ENCODE data around the gene ZNF556. TPM values are rescaled to one million over a fixed set of nuclear protein-coding genes. Genes with fewer than 3 reads are reported as not detected.

ZNF556 gene
- total RNA-seq, 4 donors from 2014 or later: 0.27 to 0.47 (median 0.27) TPM; not detected in 1

- H3K9me3 ChIP-seq: no peaks in the 10 kb centered on the region
- no peak overlapping the region for H3K4me3 ChIP-seq
- no peak for TF ChIP-seq CTCF (IDR thresholded peaks at IDR 0.05)
- TF ChIP-seq EP300 (IDR thresholded peaks at IDR 0.05): no peak
- no peak for TF ChIP-seq POLR2AphosphoS5 (IDR thresholded peaks at IDR 0.05)
- TF ChIP-seq POLR2A (IDR thresholded peaks at IDR 0.05): no peak
- 77 to 90% methylated on average over 5 to 6 of the region's 11 CpGs for whole genome bisulfite sequencing, 2 donors (ENCODE audit: low coverage in 1 of 2)
- H3K27me3 ChIP-seq: no peaks in the 10 kb centered on the region
- ATAC-seq: no peak
- no peak overlapping the region for H3K27ac ChIP-seq
- no peaks in the 10 kb centered on the region for H3K36me3 ChIP-seq
- H3K4me1 ChIP-seq: peaks cover 0 to 15% (median 7%) of the 10 kb centered on the region in 3 donors
Observed at GRCh38 chr19:2905918-2906519, 38.9 kb downstream of the ZNF556 start.

GRCh38 chr19:2906631-2907195 is 39.6 kb downstream of the ZNF556 start:
- no peaks in the 10 kb centered on the region for H3K9me3 ChIP-seq
- H3K4me3 ChIP-seq: no peak overlapping the region
- no peak for ATAC-seq
- peaks cover 0 to 9% (median 1%) of the 10 kb centered on the region in 3 donors for H3K4me1 ChIP-seq
- WGBS, 2 donors (ENCODE audit: low coverage in 1 of 2): 76 to 94% methylated on average over 4 to 5 of the region's 20 CpGs
- TF ChIP-seq POLR2A (IDR thresholded peaks at IDR 0.05) (no peak), POLR2AphosphoS5 (IDR thresholded peaks at IDR 0.05) (no peak), CTCF (IDR thresholded peaks at IDR 0.05) (no peak), EP300 (IDR thresholded peaks at IDR 0.05) (no peak)
- H3K27ac ChIP-seq: no peak overlapping the region
- no peaks in the 10 kb centered on the region for H3K36me3 ChIP-seq
- H3K27me3 ChIP-seq: no peaks in the 10 kb centered on the region

GRCh38 chr19:2912306-2912705 is 45.2 kb downstream of the ZNF556 start:
- Histone ChIP-seq H3K27me3 (no peaks in the 10 kb centered on the region), H3K36me3 (peaks cover 5 to 29% of the 10 kb centered on the region in 2 donors), H3K4me1 (no peaks in the 10 kb centered on the region), H3K9me3 (peaks cover 0 to 1% (median 0%) of the 10 kb centered on the region in 3 donors), H3K4me3 (no peak overlapping the region), H3K27ac (no peak overlapping the region)
- no peak for ATAC-seq
- TF ChIP-seq CTCF (IDR thresholded peaks at IDR 0.05) (no peak), POLR2A (IDR thresholded peaks at IDR 0.05) (no peak), EP300 (IDR thresholded peaks at IDR 0.05) (no peak), POLR2AphosphoS5 (IDR thresholded peaks at IDR 0.05) (no peak)
- WGBS, 2 donors (ENCODE audit: low coverage in 1 of 2): 89 to 98% methylated on average over 4 to 5 of the region's 5 CpGs

- Histone ChIP-seq H3K4me3 (no peak overlapping the region), H3K4me1 (no peaks in the 10 kb centered on the region), H3K27ac (no peak overlapping the region), H3K27me3 (no peaks in the 10 kb centered on the region), H3K36me3 (peaks cover 11 to 56% of the 10 kb centered on the region in 2 donors), H3K9me3 (peaks cover 0 to 9% (median 0%) of the 10 kb centered on the region in 3 donors)
- WGBS, 2 donors (ENCODE audit: low coverage in 1 of 2): 86% methylated on average over 7 to 16 of the region's 16 CpGs
- TF ChIP-seq POLR2A (IDR thresholded peaks at IDR 0.05) (no peak), CTCF (IDR thresholded peaks at IDR 0.05) (no peak), POLR2AphosphoS5 (IDR thresholded peaks at IDR 0.05) (no peak), EP300 (IDR thresholded peaks at IDR 0.05) (no peak)
- no peak for ATAC-seq
Observed at GRCh38 chr19:2917275-2918184, 50.4 kb downstream of the ZNF556 start.
